ENCODE data around the gene NCBP2L. TPM values are rescaled to one million over a fixed set of nuclear protein-coding genes. Genes with fewer than 3 reads are reported as not detected.
A peak's percentile ranks its signal among the peaks of the same experiment; 100 is the strongest.

The NCBP2L gene
- total RNA-seq, 1 donor from 2014 or later: not detected

- Mint-ChIP-seq H3K36me3 (no peaks in the 10 kb centered on the region), H3K27me3 (ENCODE audit: low read depth) (peaks cover 24% of the 10 kb centered on the region), H3K4me3 (no peak overlapping the region), H3K27ac (no peak overlapping the region), H3K4me1 (no peaks in the 10 kb centered on the region), H3K9me3 (peaks cover 4% of the 10 kb centered on the region)
- no peak for TF ChIP-seq CTCF (IDR thresholded peaks at IDR 0.05; ENCODE audit: unreplicated experiment)
- DNase-seq (ENCODE audit: low spot score in 2 of 2, unreplicated experiment in 2 of 2): no peak
Observed at GRCh38 chrX:107768051-107768450, 9.5 kb upstream of the NCBP2L start.

GRCh38 chrX:107769581-107770317 is 7.8 kb upstream of the NCBP2L start:
- Mint-ChIP-seq H3K27ac (no peak overlapping the region), H3K4me1 (no peaks in the 10 kb centered on the region), H3K36me3 (no peaks in the 10 kb centered on the region), H3K4me3 (no peak overlapping the region), H3K9me3 (peaks cover 4% of the 10 kb centered on the region), H3K27me3 (ENCODE audit: low read depth) (peaks cover 40% of the 10 kb centered on the region)
- no peak for TF ChIP-seq CTCF (IDR thresholded peaks at IDR 0.05; ENCODE audit: unreplicated experiment)
- DNase-seq (ENCODE audit: low spot score in 2 of 2, unreplicated experiment in 2 of 2): no peak

GRCh38 chrX:107773206-107773605 is 4.3 kb upstream of the NCBP2L start:
- Mint-ChIP-seq H3K36me3 (no peaks in the 10 kb centered on the region), H3K27ac (no peak overlapping the region), H3K9me3 (peaks cover 4% of the 10 kb centered on the region), H3K27me3 (ENCODE audit: low read depth) (peaks cover 61% of the 10 kb centered on the region), H3K4me1 (peaks cover 10% of the 10 kb centered on the region), H3K4me3 (no peak overlapping the region)
- TF ChIP-seq CTCF (IDR thresholded peaks at IDR 0.05; ENCODE audit: unreplicated experiment): no peak
- DNase-seq (ENCODE audit: low spot score in 2 of 2, unreplicated experiment in 2 of 2): no peak

GRCh38 chrX:107773906-107774435 is 3.6 kb upstream of the NCBP2L start:
- Mint-ChIP-seq H3K27ac (no peak overlapping the region), H3K36me3 (no peaks in the 10 kb centered on the region), H3K9me3 (no peaks in the 10 kb centered on the region), H3K4me1 (peaks cover 10% of the 10 kb centered on the region), H3K27me3 (ENCODE audit: low read depth) (peaks cover 59% of the 10 kb centered on the region), H3K4me3 (no peak overlapping the region)
- DNase-seq (ENCODE audit: low spot score in 2 of 2, unreplicated experiment in 2 of 2): no peak
- TF ChIP-seq CTCF (IDR thresholded peaks at IDR 0.05; ENCODE audit: unreplicated experiment): no peak

DNA sequence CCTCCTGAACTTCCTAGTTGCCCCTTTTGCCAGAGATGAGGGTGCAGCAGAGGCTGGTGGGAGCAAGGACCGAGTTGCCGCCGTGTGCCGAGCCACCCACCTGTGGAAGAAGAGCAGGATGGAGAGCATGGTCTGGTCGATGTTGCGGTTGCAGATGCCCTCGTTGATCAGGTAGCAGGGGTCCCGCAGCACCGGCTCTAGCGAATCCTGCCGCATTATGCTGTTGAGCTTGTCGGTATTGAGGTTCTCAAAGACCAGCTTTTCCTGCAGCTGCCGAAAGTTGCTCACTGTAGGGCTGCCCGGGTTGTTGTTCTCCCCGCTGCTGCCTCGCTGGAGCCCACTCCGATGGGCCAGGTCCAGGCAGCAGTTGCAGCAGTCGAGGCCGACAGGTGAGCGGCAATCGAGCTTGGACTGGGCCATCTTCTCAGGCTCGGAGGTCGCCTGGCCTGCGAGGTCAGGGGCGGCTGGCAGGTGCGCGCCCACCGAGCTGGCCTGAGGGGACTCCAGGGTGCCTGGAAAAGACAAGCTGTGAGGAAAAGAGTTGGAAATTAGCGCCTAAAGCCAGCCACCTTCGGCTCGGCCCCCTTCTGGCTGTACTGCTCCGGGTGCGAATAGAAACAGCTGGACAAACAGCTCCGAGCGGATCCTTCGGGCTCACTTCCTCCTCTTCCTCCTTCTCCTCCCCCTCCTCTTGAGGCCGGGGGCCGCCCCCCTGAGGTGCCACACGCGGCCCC is 2.4 kb upstream of the NCBP2L start:
- DNase-seq (ENCODE audit: low spot score in 2 of 2, unreplicated experiment in 2 of 2): no peak
- peaks cover 59% of the 10 kb centered on the region for H3K27me3 Mint-ChIP-seq (ENCODE audit: low read depth)
- no peaks in the 10 kb centered on the region for H3K9me3 Mint-ChIP-seq
- no peak for TF ChIP-seq CTCF (IDR thresholded peaks at IDR 0.05; ENCODE audit: unreplicated experiment)
- H3K36me3 Mint-ChIP-seq: no peaks in the 10 kb centered on the region
- H3K27ac Mint-ChIP-seq: no peak overlapping the region
- peaks cover 10% of the 10 kb centered on the region for H3K4me1 Mint-ChIP-seq
- peak overlapping the region; percentile 49 for H3K4me3 Mint-ChIP-seq

All from mesothelial cell of epicardium (in vitro differentiated cells).